T-helper 2 cell treated with Interferon-gamma antibody and Interleukin-4, amounts not matched to agents 5 μg/mL and 100 μg/mL, for 36 hours (primary cell): ENCODE measurements around the gene UNC13B.
"Not testable (repeated sequence)": the region's sequence is repeated elsewhere in the genome, so short reads cannot be mapped to it uniquely, and the experiment has no call there.

Experiments used
- DNase-seq: peaks from one replicate; pipeline ENCODE4 v3.0.0; 2021; ENCODE audit warnings: low spot score
- H3K27ac Mint-ChIP-seq: one replicate; pipeline ENCODE4 v1.8.0; 2021; ENCODE audit warnings: mild to moderate bottlenecking, mixed read lengths
- H3K27me3 Mint-ChIP-seq: one replicate; pipeline ENCODE4 v1.8.0; 2021; ENCODE audit warnings: low read depth, mixed read lengths
- H3K36me3 Mint-ChIP-seq: one replicate; pipeline ENCODE4 v1.8.0; 2021; ENCODE audit warnings: low read depth, mixed read lengths
- H3K4me1 Mint-ChIP-seq: one replicate; pipeline ENCODE4 v1.8.0; 2021; ENCODE audit warnings: low read depth, mixed read lengths
- H3K4me3 Mint-ChIP-seq: one replicate; pipeline ENCODE4 v1.8.0; 2022; ENCODE audit warnings: mild to moderate bottlenecking, moderate library complexity, mixed read lengths
- H3K9me3 Mint-ChIP-seq: one replicate; pipeline ENCODE4 v1.8.0; 2021; ENCODE audit warnings: mixed read lengths

UNC13B gene

DNA sequence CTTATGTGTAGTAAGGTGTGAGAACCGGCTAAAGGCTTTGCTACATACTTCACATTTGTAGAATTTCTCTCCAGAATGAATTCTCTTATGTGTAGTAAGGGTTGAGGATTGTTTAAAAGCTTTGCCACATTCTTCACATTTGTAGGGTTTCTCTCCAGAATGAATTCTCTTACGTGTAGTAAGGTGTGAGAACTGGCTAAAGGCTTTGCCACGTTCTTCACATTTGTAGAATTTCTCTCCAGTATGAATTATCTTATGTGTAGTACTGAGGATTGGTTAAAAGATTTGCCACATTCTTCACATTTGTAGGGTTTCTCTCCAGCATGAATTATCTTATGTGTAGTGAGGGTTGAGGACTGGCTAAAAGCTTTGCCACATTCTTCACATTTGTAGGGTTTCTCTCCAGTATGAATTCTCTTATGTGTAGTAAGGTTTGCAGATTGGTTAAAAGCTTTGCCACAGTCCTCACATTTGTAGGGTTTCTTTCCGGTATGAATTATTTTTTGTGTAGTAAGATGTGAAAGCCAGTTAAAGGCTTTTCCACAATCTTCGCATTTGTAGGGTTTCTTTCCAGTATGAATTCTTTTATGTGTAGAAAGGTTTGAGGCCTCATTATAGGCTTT, 13.8 kb upstream of the UNC13B start:
- not testable (repeated sequence) for H3K36me3 Mint-ChIP-seq, H3K4me1 Mint-ChIP-seq, H3K27ac Mint-ChIP-seq, H3K4me3 Mint-ChIP-seq, H3K27me3 Mint-ChIP-seq, DNase-seq
- peaks cover 40% of the 10 kb centered on the region for H3K9me3 Mint-ChIP-seq

DNA sequence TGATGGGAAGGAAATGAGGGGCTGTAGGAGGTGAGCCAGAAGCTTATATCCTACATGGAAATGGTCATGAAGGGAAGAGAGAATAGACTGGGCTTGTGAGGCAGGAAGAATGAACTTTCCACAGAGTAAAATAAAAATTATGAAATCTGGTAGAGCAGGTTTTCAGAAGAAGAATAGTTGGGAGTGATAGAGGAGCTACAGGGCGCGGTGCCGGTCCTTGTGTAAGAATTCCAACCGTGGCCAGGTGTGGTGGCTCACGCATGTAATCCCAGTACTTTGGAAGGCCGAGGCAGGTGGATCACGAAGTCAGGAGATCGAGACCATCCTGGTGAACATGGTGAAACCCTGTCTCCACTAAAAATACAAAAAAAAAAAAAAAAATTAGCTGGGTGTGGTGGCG, 8.9 kb upstream of the UNC13B start:
- Mint-ChIP-seq H3K4me1 (no peaks in the 10 kb centered on the region), H3K27ac (no peak overlapping the region), H3K36me3 (no peaks in the 10 kb centered on the region), H3K4me3 (no peak overlapping the region), H3K9me3 (peaks cover 22% of the 10 kb centered on the region), H3K27me3 (no peaks in the 10 kb centered on the region)
- no peak for DNase-seq

DNA sequence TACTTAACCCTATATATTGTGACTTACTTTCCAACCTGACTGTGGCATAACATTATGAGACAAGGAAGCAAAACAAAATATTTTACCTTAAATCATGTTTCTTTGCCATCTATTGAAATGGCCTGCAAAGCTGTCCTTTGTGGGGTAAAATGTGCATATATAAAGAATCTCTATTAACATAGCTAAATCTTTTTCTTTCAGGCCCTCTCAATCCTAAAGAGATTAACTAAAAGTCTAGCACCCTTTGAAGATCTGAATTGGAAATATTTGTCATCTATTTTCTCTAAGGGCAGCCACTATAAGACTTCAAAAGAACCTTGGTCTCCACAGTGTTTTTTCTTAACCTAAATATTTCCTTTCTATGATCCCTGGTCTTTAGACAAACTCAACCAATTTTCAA, 5.0 kb upstream of the UNC13B start:
- H3K4me3 Mint-ChIP-seq, result no peak overlapping the region
- peaks cover 4% of the 10 kb centered on the region for H3K4me1 Mint-ChIP-seq
- DNase-seq, result no peak
- no peaks in the 10 kb centered on the region for H3K27me3 Mint-ChIP-seq
- no peaks in the 10 kb centered on the region for H3K9me3 Mint-ChIP-seq
- no peaks in the 10 kb centered on the region for H3K36me3 Mint-ChIP-seq
- H3K27ac Mint-ChIP-seq, result no peak overlapping the region

DNA sequence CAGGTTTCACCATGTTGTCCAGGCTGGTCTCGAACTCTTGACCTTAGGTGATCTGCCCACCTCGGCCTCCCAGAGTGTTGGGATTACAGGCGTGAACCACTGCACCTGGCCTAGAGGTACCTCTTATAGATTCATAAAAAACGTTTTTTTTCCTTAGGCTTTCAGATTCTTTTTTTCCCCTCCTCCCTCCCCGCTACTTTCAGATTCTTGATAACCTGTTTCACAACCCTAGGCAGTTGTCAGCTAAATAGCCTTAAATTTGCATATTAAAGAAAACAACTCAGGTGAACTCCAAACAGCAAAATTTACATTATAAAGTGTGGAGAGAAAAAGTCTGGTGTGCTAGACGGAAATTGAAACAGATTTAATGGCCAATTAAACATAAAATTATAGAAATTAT, 4.0 kb upstream of the UNC13B start:
- not testable (repeated sequence) for H3K4me3 Mint-ChIP-seq, H3K27me3 Mint-ChIP-seq, H3K36me3 Mint-ChIP-seq, H3K4me1 Mint-ChIP-seq, DNase-seq, H3K9me3 Mint-ChIP-seq, H3K27ac Mint-ChIP-seq

DNA sequence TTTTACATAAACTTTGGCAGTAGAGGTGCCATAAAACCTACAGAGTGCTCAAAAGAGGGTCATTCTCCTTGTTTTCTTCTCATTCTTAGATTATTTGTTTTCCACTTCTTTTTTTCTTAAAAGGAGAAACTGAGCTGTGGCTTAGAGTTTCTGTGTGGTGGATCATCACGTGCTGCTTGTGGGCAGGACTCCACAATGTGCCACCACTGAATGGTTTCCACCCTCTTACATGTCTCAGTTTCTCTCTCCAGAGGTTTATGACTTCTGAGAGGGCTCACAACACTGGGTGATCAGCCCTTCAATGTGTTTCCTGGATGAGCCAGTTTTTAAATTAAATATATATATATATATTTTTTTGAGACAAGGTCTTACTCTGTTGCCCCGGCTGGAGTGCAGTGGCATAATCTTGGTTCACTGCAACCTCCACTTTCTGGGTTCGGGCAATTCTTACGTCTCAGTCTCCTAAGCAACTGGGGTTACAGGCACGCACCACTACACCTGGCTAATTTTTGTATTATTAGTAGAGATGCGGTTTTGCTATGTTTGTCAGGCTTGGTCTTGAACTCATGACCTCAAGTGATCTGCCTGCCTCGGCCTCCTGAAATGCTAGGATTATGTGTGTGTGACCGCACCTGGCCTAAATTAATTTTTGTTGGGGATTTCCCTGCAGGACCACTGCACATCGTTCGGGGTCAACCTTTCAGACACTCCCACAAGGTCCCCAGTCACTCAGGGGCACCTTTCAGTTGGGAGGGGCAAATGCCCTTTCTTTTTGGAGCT, 3.1 kb upstream of the UNC13B start:
- Mint-ChIP-seq H3K4me3 (no peak overlapping the region), H3K9me3 (no peaks in the 10 kb centered on the region), H3K4me1 (peaks cover 9% of the 10 kb centered on the region), H3K27ac (no peak overlapping the region), H3K27me3 (peaks cover 16% of the 10 kb centered on the region), H3K36me3 (no peaks in the 10 kb centered on the region)
- DNase-seq, result no peak

DNA sequence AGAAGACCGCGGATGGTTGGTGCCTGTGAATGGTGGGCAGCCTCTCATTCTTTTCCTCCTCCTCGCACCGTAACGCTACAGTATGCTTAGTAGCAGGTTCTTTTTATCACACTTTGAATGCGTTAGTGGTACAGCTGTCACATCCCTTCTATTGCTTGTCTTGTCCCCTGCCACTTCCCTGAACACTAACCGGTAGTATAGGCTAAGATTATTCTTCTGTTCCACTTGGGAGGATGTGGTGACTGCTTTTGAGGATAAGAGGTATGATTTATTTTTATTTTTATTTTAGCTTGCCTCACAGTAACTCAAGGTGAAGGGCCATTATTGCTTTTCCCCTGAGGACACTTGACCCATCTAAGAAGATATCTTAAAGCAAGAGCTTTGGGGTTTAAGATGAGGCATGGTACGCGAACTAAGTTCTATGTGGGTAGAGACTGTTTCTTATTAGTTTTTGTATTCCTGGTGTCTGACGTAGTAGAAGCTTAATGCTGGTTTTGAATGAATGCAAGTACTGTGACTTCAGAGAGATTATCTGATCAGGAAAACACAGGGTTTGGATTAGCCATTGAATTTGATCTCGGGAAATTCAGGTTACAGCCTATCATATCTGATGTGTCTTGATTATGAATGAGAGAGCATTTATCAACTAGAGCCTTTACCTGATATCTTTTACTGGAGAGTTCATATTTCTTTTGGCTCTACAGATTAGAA, 951 bp downstream of the UNC13B start:
- Mint-ChIP-seq H3K36me3 (no peaks in the 10 kb centered on the region), H3K4me1 (peaks cover 9% of the 10 kb centered on the region), H3K27ac (no peak overlapping the region), H3K27me3 (peaks cover 26% of the 10 kb centered on the region), H3K4me3 (peak overlapping the region; percentile 92), H3K9me3 (no peaks in the 10 kb centered on the region)
- DNase-seq, result no peak

DNA sequence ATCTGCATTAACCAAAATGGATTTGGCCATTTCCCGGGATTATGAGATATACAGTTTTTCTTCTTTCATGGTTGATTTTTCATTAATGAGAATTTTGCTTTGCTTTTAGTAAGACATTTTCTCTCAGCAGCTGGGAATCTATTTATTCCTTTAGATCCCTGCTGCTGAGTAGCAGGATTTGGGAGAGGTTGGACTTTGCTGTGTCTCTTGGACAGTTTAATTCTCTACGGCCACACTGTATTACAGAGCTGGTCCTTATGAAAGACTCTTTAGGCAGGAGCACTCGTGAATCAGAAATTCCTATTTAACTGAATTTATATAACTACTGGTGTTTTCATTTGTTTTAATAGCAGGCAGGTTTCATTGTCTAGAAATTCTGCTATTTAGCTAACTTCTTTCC, 1.6 kb downstream of the UNC13B start:
- H3K9me3 Mint-ChIP-seq, result no peaks in the 10 kb centered on the region
- H3K4me1 Mint-ChIP-seq, result peaks cover 9% of the 10 kb centered on the region
- no peaks in the 10 kb centered on the region for H3K36me3 Mint-ChIP-seq
- DNase-seq, result no peak
- peaks cover 26% of the 10 kb centered on the region for H3K27me3 Mint-ChIP-seq
- peak overlapping the region; percentile 92 for H3K4me3 Mint-ChIP-seq
- no peak overlapping the region for H3K27ac Mint-ChIP-seq

DNA sequence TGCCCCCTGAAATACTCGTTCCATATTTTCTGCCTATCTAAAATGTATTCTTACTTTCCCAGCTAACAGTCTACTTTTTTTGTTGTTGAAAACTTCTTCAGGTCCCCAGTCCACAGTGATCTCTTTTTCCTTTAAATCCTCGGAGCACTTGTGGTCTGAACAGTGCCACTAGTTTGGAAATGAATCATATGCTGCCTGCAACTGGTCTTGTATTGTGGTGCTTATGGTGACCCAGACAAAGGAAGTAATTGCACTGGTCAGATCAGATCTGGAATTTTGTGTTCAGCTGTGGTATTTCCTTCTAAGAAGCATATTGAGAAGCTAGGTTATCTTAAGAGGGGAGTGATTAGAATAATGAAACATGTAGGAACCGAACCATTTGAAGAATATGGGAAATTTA, 2.9 kb downstream of the UNC13B start:
- Mint-ChIP-seq H3K27ac (no peak overlapping the region), H3K4me1 (peaks cover 8% of the 10 kb centered on the region), H3K9me3 (no peaks in the 10 kb centered on the region), H3K27me3 (peaks cover 26% of the 10 kb centered on the region), H3K4me3 (no peak overlapping the region), H3K36me3 (no peaks in the 10 kb centered on the region)
- DNase-seq, result no peak

DNA sequence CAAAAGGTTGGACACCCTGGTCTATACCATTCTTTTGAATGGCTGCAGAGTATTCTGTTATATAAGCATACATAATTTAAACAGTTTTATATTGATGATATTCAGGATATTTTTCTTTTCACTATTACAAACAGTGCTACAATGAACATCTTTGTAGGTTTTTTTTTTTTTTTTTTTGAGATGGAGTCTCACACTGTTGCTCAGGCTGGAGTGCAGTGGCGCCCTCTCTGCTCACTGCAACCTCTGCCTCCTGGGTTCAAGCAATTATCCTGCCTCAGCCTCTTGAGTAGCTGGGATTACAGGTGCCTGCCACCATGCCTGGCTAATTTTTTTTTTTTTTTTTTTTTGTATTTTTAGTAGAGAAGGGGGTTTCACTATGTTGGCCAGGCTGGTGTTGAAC, 5.6 kb downstream of the UNC13B start:
- not testable (repeated sequence) for H3K4me1 Mint-ChIP-seq, H3K4me3 Mint-ChIP-seq, DNase-seq, H3K9me3 Mint-ChIP-seq, H3K36me3 Mint-ChIP-seq, H3K27ac Mint-ChIP-seq
- H3K27me3 Mint-ChIP-seq, result peaks cover 25% of the 10 kb centered on the region

DNA sequence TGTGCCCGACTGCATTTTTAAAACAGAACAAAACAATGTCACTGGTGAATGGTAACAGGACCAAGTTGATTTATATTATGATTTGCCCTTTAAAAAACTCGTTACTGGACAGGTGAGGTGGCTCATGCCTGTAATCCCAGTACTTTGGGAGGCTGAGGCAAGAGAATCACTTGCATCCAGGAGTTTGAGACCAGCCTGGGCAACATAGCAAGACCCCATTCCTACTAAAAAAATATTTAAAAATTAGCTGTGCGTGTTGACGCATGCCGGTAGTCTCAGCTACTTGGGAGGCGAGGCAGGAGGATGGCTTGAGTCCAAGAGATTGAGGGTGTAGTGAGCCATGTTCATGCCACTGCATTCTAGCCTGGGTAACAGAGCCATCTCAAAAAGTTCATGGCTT, 7.2 kb downstream of the UNC13B start:
- H3K36me3 Mint-ChIP-seq, result no peaks in the 10 kb centered on the region
- H3K4me1 Mint-ChIP-seq, result no peaks in the 10 kb centered on the region

DNA sequence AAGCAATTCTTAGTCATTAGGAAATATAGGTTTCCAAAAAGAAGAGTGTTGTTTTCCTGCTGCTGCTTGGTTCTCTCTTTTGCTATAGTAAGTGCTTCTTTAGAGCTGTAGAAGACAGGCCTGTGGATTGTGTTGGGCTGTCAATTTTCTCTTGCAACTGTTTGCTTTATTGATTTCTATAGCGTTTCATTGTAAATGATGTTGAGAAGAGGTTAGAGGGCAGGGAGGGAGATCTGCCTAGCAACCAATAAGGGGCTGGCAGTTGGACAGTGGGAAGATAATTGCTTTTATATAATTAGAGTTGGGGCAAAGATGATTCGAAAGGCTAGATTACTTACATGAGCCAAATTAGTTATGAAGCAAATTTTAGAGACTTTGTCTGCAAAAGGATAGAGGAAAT, 11.1 kb downstream of the UNC13B start:
- Mint-ChIP-seq H3K36me3 (no peaks in the 10 kb centered on the region), H3K9me3 (no peaks in the 10 kb centered on the region), H3K27ac (no peak overlapping the region), H3K4me1 (no peaks in the 10 kb centered on the region), H3K4me3 (no peak overlapping the region), H3K27me3 (peaks cover 2% of the 10 kb centered on the region)
- no peak for DNase-seq

More for the DNA sequence above, 7.2 kb downstream of the UNC13B start:
- Mint-ChIP-seq H3K27me3 (peaks cover 12% of the 10 kb centered on the region), H3K9me3 (no peaks in the 10 kb centered on the region), H3K27ac (no peak overlapping the region), H3K4me3 (no peak overlapping the region)
- no peak for DNase-seq

DNA sequence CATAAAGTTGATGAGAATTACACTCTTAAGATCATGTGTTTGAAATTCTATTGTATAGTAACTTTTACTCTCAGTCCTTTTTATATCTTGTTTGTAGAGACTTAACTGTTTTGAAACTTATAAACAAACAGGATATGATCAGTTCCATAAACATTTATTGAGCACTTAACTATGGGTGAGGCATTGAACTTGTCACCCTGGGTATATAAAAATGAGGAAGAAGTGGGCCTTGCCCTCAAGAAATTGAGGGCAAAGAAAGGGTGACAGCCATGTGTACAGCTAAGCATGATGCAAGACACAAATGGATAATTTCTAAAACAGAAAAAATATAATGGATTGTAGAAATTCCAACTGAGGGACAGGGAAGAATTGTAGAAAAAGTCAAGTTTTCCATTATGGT, 15.7 kb downstream of the UNC13B start:
- no peaks in the 10 kb centered on the region for H3K4me1 Mint-ChIP-seq
- peaks cover 3% of the 10 kb centered on the region for H3K9me3 Mint-ChIP-seq
- H3K4me3 Mint-ChIP-seq, result no peak overlapping the region
- H3K27ac Mint-ChIP-seq, result no peak overlapping the region
- no peak for DNase-seq
- no peaks in the 10 kb centered on the region for H3K36me3 Mint-ChIP-seq
- H3K27me3 Mint-ChIP-seq, result no peaks in the 10 kb centered on the region

DNA sequence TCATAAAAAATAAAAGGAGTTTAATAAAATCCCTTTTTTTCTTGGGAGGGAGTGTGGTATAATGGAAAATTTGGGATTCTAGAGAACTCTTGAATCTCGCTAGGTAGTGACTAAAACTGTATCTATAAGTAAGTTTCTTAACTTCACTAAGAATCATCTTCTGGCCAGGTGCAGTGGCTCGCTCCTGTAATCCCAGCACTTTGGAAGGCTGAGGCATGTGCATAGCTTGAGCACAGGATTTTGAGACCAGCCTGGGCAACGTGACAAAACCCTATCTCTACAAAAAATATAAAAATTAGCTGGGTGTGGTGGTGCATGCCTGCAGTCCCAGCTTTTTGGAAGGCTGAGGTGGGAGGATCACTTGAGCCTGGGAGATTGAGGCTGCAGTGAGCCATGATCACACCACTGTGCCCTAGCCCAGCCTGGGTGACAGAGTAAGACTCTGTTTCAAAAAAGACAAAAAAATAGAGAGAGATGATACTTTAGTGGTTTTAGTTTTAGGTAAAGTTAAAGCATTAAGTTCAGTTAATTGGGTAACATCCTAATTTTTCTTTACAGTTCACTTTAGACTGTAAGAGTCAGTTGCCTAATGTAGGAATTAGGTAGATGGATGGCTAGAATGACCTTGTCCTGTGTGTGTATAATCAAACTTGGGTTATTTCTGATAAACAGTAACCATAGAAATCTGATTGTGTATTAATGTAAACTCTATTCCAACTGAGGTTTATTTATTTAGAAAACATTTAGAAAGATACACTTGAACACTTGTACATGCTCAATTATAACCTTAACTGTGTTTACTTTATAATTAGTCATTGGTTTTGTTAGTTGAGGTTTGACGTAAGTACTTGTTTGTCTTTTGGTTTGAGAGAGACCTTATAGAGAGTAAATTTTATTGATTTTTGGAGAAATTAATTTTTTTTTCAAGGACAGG, 17.8 kb downstream of the UNC13B start:
- Mint-ChIP-seq H3K27me3 (no peaks in the 10 kb centered on the region), H3K9me3 (peaks cover 3% of the 10 kb centered on the region), H3K4me1 (no peaks in the 10 kb centered on the region), H3K4me3 (no peak overlapping the region), H3K36me3 (no peaks in the 10 kb centered on the region), H3K27ac (no peak overlapping the region)
- DNase-seq, result no peak
